HG03457 (cell line): ENCODE data around the gene ARSG.
A peak's percentile ranks its signal among the peaks of the same experiment; 100 is the strongest.

Experiments used
- ATAC-seq: cut with Tn5 transposase; IDR thresholded peaks from one replicate; pipeline ENCODE4 v1.9.1; 2021; ENCODE audit warnings: moderate number of reproducible peaks; ENCODE audit not compliant: unreplicated experiment

ARSG gene

GRCh38 chr17:68446626-68447041 lies 155.3 kb downstream of the ARSG start:
- ATAC-seq = no peak

- no peak for ATAC-seq
Observed at GRCh38 chr17:68449021-68449739, 157.9 kb downstream of the ARSG start.

GRCh38 chr17:68450391-68450790 lies 159.1 kb downstream of the ARSG start:
- no peak for ATAC-seq

- ATAC-seq = no peak
Observed at GRCh38 chr17:68450801-68451200, 159.5 kb downstream of the ARSG start.

DNA sequence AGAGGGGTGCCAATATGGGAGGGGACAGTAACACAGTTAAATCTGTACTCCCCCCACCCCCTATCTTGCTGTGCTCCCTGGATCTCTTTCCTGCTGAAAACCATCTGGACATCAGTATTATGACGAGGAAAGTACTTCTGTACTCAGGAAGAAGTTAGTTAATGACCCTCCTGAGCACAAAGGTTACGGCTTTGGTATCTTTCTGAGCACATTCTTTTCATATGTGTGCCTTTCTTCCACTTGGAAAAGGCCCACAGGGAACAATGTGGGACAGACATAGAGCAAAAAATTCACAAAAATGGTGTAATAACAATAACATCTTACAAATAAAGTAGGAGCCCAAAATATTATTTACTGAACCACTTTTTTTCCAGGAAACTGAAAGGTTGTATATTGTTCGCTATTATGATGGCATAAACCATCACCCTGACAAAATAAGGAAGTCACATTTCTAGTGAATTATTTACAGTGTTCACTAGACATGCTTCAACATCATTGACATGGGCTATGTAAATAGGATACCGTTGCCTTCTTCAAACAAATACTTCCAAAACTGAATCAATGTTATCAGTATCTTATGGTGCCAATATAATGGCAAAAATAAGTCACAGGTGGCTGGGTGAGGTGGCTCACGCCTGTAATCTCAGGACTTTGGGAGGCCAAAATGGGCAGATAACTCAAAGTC lies 160.5 kb downstream of the ARSG start:
- ATAC-seq = no peak

- no peak for ATAC-seq
Observed at GRCh38 chr17:68452724-68453290, 161.5 kb downstream of the ARSG start.

DNA sequence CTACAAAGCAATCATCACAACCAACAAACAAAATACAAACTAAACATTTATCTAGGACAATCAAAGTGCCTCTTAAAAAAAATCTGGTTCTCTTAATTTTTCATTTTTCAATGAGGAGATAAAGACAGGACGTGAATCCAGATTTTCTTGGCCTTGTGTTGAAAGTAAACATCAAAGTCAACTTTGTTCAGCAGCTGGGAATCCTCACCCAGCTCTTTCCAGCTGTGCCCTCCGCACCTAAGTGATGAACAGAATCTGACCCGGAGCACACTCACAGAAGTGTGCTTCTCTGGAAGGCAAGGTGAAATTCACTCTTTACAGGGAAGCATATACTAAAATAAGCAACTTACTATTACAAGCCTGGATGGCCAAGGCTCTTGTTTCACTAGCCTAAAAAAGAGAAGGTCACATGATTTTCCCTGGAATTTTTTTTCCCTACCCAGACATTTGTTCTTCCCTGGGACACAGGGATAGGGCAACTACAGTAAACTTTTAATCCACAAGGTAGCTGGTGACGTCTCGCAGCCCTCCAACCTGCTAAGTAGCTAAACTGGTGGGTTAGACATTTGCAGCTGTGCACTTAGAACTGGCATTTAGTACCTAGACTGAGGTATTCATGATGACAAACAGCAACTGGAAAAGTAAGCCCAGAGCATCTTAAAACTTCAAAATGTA lies 162.8 kb downstream of the ARSG start:
- no peak for ATAC-seq

DNA sequence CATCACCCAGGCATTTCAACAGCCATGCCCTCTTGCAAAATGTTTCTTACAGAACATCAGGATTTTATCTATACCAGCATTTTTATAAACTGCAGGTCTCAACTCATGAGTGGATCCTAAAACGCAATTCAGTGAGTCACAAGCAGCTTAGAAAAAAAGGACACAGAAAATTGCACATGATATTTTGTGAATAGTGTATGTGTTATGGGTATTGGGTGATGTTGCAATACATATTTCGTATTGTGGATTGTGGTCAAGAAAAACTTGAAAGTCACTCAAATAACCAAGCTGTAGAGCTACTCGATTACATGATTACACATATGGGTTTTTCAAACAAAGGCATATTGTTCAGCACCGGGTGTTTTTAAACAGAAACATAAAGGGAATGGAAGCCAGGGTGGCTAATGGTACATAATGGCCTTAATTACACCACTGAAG lies 164.6 kb downstream of the ARSG start:
- no peak for ATAC-seq

DNA sequence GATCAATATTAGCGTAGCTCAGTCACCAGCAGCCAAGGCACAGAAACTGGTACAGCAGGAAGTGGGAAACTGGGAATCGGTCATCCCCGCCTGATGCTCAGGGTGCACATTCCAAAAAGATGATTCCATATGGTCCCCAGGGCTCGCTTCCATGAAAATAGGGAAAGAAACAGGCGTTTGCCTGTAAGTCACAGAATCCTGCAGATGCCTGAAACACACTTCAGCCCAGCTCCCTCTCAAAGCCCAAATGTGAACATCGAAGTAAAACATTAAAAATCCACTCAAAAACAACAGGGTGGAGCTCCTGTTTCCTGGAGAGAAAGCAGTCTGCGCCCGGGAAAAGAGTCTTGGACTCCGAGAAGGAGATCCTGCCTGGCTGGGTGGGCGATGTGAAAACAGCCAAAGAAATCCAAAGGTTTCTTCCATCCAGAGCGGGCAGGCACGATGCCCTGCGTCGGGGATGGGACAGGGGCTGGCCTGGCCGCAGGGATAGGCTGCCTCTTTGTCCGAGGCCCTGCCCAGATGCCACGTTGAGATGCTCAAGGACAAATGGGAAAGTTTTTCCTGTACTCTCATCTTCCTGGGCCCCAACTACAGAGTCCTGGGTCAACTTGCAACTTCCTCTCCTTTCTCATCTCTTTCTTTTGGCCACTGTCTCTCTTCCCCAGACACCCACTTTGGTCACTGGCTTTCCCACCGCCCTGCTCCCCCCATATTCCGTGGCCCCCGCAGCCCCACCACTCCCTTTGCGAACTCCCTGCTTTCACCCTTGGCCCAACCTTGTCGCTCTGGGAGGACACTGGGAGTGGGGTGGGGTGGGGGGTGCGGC lies 165.3 kb downstream of the ARSG start:
- no peak for ATAC-seq

DNA sequence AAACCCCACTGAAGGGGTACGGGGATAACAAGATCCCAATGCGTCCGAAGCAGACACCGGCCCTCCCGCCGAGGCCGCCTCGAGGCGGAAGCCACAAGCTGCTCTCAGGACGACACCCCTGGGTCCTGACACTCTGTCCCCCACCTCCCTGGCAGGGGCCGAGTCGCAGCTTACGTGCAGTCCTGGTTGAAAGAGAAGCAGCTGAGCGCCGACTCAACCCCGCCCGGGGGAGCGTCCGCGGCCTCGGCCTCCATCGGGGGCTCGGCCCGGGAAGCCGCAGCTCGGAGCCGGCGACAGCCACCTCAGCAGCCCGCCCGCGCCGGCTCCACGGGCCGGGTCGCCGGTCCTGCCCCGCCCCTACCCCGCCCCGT lies 165.9 kb downstream of the ARSG start, which contains the start of gene WIPI1:
Gene WIPI1 (minus strand): TSS at position 329 of the 371 bp plus-strand sequence. CDS start 75 bp downstream, at position 254.
- peak; percentile 19 for ATAC-seq

DNA sequence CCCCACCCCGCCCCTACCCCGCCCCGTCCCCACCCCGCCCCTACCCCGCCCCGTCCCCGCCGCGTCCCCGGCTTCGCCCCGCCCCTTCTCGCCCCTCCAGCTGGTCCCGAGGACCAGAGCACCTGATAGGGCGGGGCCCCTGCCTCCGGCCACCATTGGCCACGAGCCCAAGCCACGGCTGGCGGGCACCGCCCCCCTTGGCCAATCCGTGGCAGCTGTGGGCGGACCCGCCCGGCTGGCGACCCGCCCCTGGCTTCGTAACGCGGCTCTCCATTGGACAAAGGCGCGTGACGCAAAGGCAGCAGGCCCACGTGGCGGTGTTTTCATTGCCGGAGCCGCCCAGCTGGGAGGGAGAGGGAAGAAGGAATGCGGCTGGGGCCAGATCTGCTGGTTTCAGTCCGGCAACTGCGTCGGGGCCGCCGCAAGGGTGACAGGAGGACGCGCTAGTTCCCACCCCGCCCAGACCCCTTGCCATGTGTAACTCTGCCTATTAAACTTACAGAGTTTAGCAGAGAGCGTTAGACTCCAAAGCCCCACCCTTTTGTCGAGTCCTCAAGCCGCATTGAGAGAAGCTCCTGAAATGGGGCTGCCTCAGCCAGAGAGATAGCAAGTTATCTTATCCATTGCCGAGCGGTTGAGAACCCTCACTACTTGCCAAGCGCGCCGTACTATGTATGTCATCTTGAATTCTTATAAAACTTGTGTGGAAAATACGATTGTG lies 166.4 kb downstream of the ARSG start:
- peak; percentile 69 for ATAC-seq

GRCh38 chr17:68458260-68459036 lies 167.2 kb downstream of the ARSG start:
- no peak for ATAC-seq

DNA sequence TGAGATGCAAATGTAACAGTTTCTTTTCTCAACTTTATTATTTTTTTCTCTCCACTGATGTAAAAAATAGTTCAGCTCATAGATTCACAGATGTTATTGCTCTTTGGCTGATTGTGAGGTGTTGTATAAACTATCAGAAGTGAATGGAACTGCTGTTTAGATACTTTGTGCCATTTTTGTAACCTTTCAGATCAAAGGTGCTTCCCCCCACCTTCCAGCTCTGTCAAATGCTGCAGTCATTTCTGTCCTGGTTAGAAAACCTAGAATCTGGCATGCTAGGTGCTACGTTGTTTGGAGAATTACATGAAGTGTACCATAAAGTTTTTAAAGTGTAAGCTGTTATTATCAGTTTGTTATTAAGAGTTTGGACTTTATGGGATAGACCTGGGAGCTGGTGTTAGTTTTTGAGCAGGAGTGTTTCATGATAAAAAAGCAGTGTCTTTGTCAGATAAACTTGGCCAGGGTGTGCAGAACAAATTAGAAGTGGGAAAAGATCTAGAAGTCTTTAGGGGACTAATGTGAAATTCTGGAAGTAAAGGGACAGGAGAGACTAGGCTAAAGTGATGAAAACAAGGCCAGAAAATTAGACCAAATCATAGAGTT lies 167.8 kb downstream of the ARSG start:
- ATAC-seq = no peak

DNA sequence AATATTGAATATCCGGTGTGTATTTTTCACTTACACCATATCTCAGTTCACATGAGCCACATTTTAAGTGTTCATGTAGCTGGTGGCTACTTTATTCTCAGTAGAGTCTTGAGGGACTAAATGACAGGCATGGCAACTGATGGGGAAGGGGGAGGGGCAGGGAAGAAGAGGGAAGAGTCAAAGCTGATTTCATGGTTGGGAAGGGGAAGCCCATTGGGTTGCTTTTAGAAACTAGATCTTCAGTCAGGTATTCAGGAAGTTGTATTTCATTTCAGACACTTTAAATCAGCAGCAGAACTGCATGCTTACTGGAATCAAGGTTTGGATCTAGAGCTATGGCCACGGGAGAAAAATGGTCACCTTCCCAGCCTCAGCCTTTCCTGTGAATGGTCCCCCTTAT lies 168.9 kb downstream of the ARSG start:
- no peak for ATAC-seq

DNA sequence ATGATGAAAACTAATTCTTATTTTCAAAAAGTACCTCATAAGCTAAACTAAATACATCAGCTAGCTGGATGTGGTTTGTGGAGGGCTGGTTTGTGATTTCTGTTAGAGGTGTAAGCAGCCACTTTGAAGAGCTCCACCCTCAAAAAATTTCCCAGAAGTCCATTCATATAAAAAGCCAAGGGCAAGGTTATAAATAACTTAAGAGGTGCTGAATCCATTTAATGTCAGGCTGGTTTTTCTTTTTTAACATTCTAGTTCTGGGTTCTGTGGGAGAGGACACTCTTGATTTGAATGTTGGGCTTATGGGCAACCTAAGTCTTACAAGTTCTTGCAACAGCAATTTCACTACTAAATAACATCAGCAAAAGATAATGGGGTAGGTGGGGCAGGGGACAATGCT lies 169.4 kb downstream of the ARSG start:
- no peak for ATAC-seq

- no peak for ATAC-seq
Observed at GRCh38 chr17:68461122-68461539, 169.8 kb downstream of the ARSG start.

- no peak for ATAC-seq
Observed at GRCh38 chr17:68461589-68461988, 170.3 kb downstream of the ARSG start.

- ATAC-seq = no peak
Observed at GRCh38 chr17:68462381-68463210, 171.3 kb downstream of the ARSG start.
